Left lung (tissue), 10 donors: ENCODE measurements around the gene TMTC2. TPM values are rescaled to one million over a fixed set of nuclear protein-coding genes. Genes with fewer than 3 reads are reported as not detected.

Experiments used
- ATAC-seq: fragments of 200-7000 bp; cut with Tn5 transposase; one replicate; pipeline ENCODE4 v1.9.1; 2020; ENCODE audit warnings: moderate library complexity
- DNase-seq, 4 donors: peaks; one replicate each; pipeline ENCODE4 v3.0.0-alpha.2; 2013 to 2020
- H3K27ac ChIP-seq, 2 donors: fragments of 200-600 bp; sonication (generic) in 1 of 2; one replicate each; pipeline versions ENCODE4 v1.5.0 to v1.8.0; 2020 to 2021
- H3K27me3 ChIP-seq, 2 donors: fragments of 200-600 bp; sonication (generic) in 1 of 2; one replicate each; pipeline versions ENCODE4 v1.5.0 to v1.8.0; 2020 to 2021
- H3K36me3 ChIP-seq, 2 donors: fragments of 200-600 bp; sonication (generic) in 1 of 2; one replicate each; pipeline versions ENCODE4 v1.5.0 to v1.8.0; 2020 to 2021
- H3K4me1 ChIP-seq, 2 donors: fragments of 200-600 bp; one replicate each; pipeline ENCODE4 v1.8.0; 2021
- H3K4me3 ChIP-seq, 2 donors: fragments of 200-600 bp; sonication (generic) in 1 of 2; one replicate each; pipeline versions ENCODE4 v1.5.0 to v1.8.0; 2020 to 2021; ENCODE audit warnings: mild to moderate bottlenecking in 1 of 2
- H3K9me3 ChIP-seq, 2 donors: fragments of 200-600 bp; sonication (generic) in 1 of 2; one replicate each; pipeline versions ENCODE4 v1.5.0 to v1.8.0; 2020 to 2021
- CTCF ChIP-seq, 2 donors: fragments of 200-600 bp; sonication (generic) in 1 of 2; IDR thresholded peaks; one replicate each; pipeline versions ENCODE4 v1.5.0 to v1.8.0; 2021; ENCODE audit warnings: antibody characterized with exemption in 2 of 2
- intact Hi-C, 2 donors: fragments of 100-400 bp; cut with DNase I; formaldehyde crosslinking; loops; one replicate each; pipeline versions ENCODE4 v1.11.2 to v1.14.2; 2022
- polyA plus RNA-seq, 6 donors: library from polyadenylated mRNA; unstranded; fragments of 120-200 nt; gene quantifications; one replicate each; pipeline ENCODE4 v1.2.1, GENCODE V29; 2013; ENCODE audit not compliant: insufficient read length in 6 of 6
- total RNA-seq, 2 donors: library from RNA; stranded (reverse); fragmentation: NEBNext Ultra II Directional; extraction: Animal tissue kit (Norgen Biotek cat#: 25700); gene quantifications; one replicate each; pipeline ENCODE4 v1.2.1, GENCODE V29; 2021
- donor health status: DM: no; HTN: yes; CAD: no.
- donor health status: DM: no; HTN: no; CAD: no.

The TMTC2 gene
- total and polyA plus RNA-seq, 8 donors = 17.2 to 46.1 (median 39.3) TPM

GRCh38 chr12:83157604-83158003 lies 470.9 kb downstream of the TMTC2 start:
- TF ChIP-seq CTCF (IDR thresholded peaks at IDR 0.05) = no peak
- no peak overlapping the region for H3K4me3 ChIP-seq
- no peaks in the 10 kb centered on the region for H3K4me1 ChIP-seq
- intact Hi-C loops = no loop called here
- H3K27me3 ChIP-seq = no peaks in the 10 kb centered on the region
- no peaks in the 10 kb centered on the region for H3K9me3 ChIP-seq
- ATAC-seq (no peak), DNase-seq (no peak)
- no peak overlapping the region for H3K27ac ChIP-seq
- no peaks in the 10 kb centered on the region for H3K36me3 ChIP-seq

DNA sequence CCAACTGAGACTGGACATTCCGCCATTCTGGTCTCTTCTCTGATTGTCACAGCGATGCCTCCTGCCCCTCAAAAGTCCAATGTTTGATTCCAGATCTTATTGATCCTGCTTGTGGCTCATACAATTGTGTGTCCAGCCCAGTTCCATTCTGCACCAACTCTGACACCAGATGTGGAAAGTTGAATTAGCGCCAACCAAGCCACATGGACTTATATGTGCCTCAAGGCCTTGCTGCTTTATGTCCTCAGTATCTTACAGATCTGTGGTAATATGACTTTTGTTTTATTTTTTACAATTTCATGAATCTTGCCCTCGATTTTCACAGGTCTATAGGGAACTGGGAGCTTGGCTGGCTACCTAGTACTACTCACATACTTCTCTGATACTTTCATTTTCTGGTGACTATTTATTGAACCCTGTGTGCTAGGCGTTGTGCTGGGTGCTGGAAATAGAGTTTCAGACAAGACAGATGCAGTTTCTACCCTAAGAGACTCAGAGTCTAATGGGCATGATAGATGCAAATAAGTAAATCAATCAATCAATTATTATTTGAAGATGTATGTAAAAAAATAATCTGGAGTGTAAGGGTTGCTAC lies 472.0 kb downstream of the TMTC2 start:
- no peak overlapping the region for H3K27ac ChIP-seq

GRCh38 chr12:83161456-83161855 lies 474.8 kb downstream of the TMTC2 start:
- H3K27me3 ChIP-seq = no peaks in the 10 kb centered on the region
- ATAC-seq (no peak), DNase-seq (no peak)
- no peaks in the 10 kb centered on the region for H3K36me3 ChIP-seq
- H3K4me1 ChIP-seq = no peaks in the 10 kb centered on the region
- no peaks in the 10 kb centered on the region for H3K9me3 ChIP-seq
- no peak overlapping the region for H3K27ac ChIP-seq
- no peak for TF ChIP-seq CTCF (IDR thresholded peaks at IDR 0.05)
- intact Hi-C loops = no loop called here
- H3K4me3 ChIP-seq = no peak overlapping the region

More for the DNA sequence above, 472.0 kb downstream of the TMTC2 start:
- no peak overlapping the region for H3K4me3 ChIP-seq
- no peaks in the 10 kb centered on the region for H3K4me1 ChIP-seq
- intact Hi-C loops = no loop called here
- H3K27me3 ChIP-seq = no peaks in the 10 kb centered on the region
- H3K36me3 ChIP-seq = no peaks in the 10 kb centered on the region
- DNase-seq = no peak
- TF ChIP-seq CTCF (IDR thresholded peaks at IDR 0.05) = no peak
- H3K9me3 ChIP-seq = no peaks in the 10 kb centered on the region
- no peak for ATAC-seq

GRCh38 chr12:83168751-83169150 lies 482.0 kb downstream of the TMTC2 start:
- DNase-seq (no peak), ATAC-seq (no peak)
- Histone ChIP-seq H3K27ac (no peak overlapping the region), H3K4me1 (no peaks in the 10 kb centered on the region), H3K36me3 (no peaks in the 10 kb centered on the region), H3K4me3 (no peak overlapping the region), H3K9me3 (no peaks in the 10 kb centered on the region), H3K27me3 (no peaks in the 10 kb centered on the region)
- no peak for TF ChIP-seq CTCF (IDR thresholded peaks at IDR 0.05)
- intact Hi-C loops = no loop called here

GRCh38 chr12:83172441-83172840 lies 485.7 kb downstream of the TMTC2 start:
- TF ChIP-seq CTCF (IDR thresholded peaks at IDR 0.05) = no peak
- Histone ChIP-seq H3K36me3 (no peaks in the 10 kb centered on the region), H3K27ac (no peak overlapping the region), H3K4me1 (no peaks in the 10 kb centered on the region), H3K9me3 (no peaks in the 10 kb centered on the region), H3K27me3 (no peaks in the 10 kb centered on the region), H3K4me3 (no peak overlapping the region)
- ATAC-seq = no peak
- no peak for DNase-seq
- intact Hi-C loops = no loop called here
